Fibroblast of mammary gland (primary cell): ENCODE measurements around the gene BLTP3A.
A peak's percentile ranks its signal among the peaks of the same experiment; 100 is the strongest.
"Not testable (repeated sequence)": the region's sequence is repeated elsewhere in the genome, so short reads cannot be mapped to it uniquely, and the experiment has no call there.

Source experiments
- DNase-seq: peaks from one replicate; pipeline ENCODE4 v3.0.0-alpha.2; 2010; ENCODE audit warnings: low read depth
- H3K4me3 ChIP-seq: 2 replicates; pipeline ENCODE4 v1.5.1; 2011; ENCODE audit warnings: low read depth, mild to moderate bottlenecking, low read length, moderate library complexity; ENCODE audit not compliant: control insufficient read depth
- TF ChIP-seq, protein P1 (sequence below): conservative IDR thresholded peaks from 2 replicates; pipeline ENCODE4 v1.5.1; 2011; ENCODE audit warnings: low read depth, low read length, inconsistent platforms; ENCODE audit not compliant: control insufficient read depth, insufficient read depth

BLTP3A gene

DNA sequence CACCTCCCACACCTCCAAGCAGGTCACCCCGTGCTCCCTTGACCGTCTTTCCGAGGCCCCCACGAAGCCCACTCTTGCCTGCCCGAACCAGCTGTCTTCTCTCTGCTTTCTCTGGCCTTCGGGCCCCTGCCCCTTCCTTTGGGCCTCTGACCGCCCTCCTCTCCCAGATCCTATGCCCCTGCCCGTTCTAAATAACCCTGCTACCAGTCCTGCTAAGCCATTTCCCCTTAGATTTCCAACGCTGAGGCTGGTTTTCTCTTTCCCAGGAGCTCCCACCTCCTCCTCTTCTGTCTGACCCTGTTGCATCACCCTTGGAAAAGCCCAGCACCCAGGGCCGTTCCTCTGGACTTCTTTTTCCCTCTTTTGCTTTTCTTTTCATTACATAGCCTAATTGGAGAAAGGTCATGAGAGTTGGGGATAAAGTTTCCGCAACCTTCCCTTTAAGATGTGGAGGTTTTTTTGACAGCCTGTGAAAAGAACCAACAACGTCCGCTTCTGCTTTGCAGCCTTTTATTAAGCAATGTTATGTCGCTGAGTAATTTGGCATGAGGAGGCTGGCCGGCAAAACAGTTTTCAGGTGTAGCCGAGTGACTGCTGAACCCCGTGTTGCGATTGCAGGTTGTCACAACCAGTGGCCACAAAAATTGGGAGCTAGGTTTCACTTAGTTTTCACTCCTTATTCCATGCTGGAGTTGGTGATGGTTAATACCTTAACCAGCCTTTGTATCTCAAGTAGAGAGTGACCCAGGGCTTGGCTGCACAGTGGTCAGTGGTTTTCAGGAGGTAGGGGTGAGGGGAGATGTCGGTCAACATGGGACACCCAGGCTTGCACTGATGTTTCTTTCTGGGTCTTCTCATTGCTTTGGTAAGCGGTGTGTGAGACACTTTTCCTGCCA lies 970 bp downstream of the BLTP3A start:
- peak overlapping the region; percentile 70 for H3K4me3 ChIP-seq
- DNase-seq = peak; percentile 74
- TF ChIP-seq, protein P1, sequence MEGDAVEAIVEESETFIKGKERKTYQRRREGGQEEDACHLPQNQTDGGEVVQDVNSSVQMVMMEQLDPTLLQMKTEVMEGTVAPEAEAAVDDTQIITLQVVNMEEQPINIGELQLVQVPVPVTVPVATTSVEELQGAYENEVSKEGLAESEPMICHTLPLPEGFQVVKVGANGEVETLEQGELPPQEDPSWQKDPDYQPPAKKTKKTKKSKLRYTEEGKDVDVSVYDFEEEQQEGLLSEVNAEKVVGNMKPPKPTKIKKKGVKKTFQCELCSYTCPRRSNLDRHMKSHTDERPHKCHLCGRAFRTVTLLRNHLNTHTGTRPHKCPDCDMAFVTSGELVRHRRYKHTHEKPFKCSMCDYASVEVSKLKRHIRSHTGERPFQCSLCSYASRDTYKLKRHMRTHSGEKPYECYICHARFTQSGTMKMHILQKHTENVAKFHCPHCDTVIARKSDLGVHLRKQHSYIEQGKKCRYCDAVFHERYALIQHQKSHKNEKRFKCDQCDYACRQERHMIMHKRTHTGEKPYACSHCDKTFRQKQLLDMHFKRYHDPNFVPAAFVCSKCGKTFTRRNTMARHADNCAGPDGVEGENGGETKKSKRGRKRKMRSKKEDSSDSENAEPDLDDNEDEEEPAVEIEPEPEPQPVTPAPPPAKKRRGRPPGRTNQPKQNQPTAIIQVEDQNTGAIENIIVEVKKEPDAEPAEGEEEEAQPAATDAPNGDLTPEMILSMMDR = no peak

DNA sequence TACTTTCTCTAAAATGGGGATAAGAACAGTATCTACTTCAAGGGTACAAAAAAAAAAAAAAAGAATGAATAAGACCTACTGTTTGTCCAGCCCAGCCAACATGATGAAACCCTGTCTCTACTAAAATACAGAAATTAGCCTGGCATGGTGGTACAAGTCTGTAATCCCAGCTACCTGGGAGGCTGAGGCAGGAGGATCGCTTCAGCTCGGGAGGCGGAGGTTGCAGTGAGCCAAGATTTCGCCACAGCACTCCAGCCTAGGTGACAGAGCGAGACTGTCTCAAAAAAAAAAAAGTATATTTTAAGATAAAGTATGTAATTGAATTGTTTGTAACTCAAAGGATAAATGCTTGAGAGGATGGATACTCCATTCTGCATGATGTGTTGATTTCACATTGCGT lies 2.0 kb downstream of the BLTP3A start:
- H3K4me3 ChIP-seq = no peak overlapping the region
- TF ChIP-seq, protein P1 = no peak
- DNase-seq = no peak

DNA sequence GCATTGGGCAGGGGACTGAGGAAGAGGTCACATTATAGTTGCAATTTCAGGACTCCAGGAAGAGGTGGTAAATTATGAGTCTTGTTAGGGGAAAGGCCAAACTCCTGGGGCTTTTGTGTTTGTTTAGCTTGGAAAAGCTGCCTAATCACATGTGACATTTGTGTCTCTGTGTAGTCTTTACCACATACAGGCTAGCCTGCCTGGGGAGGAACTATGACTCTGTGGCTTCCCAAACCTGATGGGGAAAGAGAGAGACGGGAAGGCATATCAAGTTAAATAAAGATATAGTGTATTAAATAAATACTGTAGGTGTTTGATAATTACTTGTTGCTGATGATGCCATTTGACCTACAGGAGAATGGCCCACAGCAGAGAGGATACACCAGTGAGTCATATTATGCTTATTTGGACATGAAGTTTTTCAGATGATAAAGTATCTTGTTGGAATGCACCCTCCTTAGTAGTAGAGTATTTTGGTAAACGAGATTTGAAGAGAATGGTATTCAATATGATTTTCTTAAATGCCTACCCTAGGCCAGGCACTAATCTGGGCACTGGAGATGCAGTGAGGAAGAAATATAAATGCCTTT lies 4.0 kb downstream of the BLTP3A start:
- H3K4me3 ChIP-seq = no peak overlapping the region
- TF ChIP-seq, protein P1 = no peak
- peak; percentile 53 for DNase-seq

DNA sequence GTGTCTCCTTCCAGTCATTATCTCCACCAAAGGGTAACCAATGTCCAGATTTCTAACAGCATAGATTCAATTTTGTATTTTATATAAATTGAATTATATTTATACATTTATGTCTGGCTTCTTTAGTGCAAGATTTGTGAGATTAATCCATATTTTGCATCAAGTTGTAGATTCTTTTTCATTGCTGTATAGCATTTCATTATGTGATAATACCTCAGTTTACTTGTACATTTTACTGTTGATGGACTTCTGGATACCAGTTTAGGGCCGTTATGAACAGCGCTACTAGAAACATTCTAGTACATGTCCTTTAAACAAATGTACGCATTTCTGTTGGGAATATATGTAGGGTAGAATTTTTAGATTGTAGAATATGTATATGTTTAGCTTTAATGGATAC lies 6.2 kb downstream of the BLTP3A start:
- TF ChIP-seq, protein P1 = no peak
- H3K4me3 ChIP-seq = no peak overlapping the region
- DNase-seq = no peak

DNA sequence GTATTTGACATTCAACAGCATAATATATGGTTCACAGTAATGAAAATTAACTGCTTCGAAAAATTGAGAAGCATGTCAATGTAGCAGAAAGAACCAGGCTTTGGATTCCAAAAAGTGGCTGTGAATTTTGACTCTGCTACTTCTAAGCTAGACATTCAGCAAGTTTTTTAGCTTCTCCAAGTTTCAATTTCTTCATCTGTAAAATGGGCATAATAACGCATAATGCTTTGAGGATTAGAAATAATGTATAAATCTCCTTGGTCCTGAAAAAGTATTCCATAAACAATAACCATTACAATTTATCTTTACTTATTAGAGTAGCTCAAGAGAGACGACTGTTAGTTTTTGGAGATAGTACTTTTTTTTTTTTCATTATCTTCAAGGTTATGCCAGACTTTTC lies 7.7 kb downstream of the BLTP3A start:
- no peak overlapping the region for H3K4me3 ChIP-seq
- TF ChIP-seq, protein P1 = no peak
- DNase-seq = no peak

DNA sequence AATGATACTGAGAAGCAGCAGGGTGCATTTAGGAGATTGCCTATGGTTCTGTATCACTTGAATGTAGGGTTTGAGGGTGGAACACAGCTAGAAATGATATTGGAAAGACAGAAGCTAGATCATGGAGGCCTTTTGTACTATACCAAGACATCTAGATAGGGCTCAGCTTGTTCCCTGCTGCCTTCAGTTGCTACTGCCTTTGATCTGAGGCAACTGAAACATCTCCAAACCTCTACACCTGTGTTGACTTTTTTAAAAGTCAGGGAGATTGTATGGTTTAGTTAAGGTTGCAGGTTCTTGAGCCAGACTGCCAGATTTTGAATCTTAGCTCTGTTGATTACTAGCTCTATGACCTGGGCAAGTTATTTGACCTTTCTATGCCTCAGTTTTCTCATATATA lies 12.7 kb downstream of the BLTP3A start:
- DNase-seq = no peak
- TF ChIP-seq, protein P1 = no peak
- no peak overlapping the region for H3K4me3 ChIP-seq

DNA sequence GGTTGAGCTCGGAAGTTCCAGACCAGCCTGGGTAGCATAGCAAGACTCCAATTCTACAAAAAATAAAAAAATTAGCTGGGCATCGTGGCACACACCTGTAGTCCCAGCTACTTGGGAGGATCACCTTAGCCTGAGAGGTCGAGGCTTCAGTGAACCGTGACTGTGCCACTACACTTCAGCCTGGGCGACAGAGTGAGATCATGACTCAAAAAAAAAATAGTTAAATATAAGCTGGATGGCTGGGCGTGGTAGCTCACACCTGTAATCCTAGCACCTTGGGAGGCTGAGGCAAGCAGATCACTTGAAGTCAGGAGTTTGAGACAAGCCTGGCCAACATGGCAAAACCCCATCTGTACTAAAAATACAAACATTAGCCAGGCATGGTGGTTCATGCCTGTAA lies 13.2 kb downstream of the BLTP3A start:
- H3K4me3 ChIP-seq, DNase-seq: not testable (repeated sequence)
